Type B pancreatic cell (in vitro differentiated cells): Measurements from ENCODE around the gene TMED6. TPM values are rescaled to one million over a fixed set of nuclear protein-coding genes. Genes with fewer than 3 reads are reported as not detected.

Experiments
- DNase-seq: peaks from one replicate; pipeline ENCODE4 v3.0.0; 2021; ENCODE audit warnings: mixed read lengths; ENCODE audit not compliant: unreplicated experiment; ENCODE audit errors: extremely low spot score
- H3K27ac Mint-ChIP-seq: 2 replicates; pipeline ENCODE4 v1.8.0; 2021; ENCODE audit warnings: mild to moderate bottlenecking, mixed read lengths
- H3K27me3 Mint-ChIP-seq: 2 replicates; pipeline ENCODE4 v1.8.0; 2021; ENCODE audit warnings: mixed read lengths
- H3K36me3 Mint-ChIP-seq: 2 replicates; pipeline ENCODE4 v1.8.0; 2021; ENCODE audit warnings: mixed read lengths
- H3K4me1 Mint-ChIP-seq: one replicate; pipeline ENCODE4 v1.8.0; 2021; ENCODE audit warnings: mixed read lengths; ENCODE audit not compliant: unreplicated experiment
- H3K4me3 Mint-ChIP-seq: 2 replicates; pipeline ENCODE4 v1.8.0; 2021; ENCODE audit warnings: mild to moderate bottlenecking, mixed read lengths
- H3K9me3 Mint-ChIP-seq: 2 replicates; pipeline ENCODE4 v1.8.0; 2021; ENCODE audit warnings: mixed read lengths
- total RNA-seq: library from RNA; stranded (reverse); gene quantifications from 2 replicates; pipeline ENCODE4 v1.2.1, GENCODE V29; 2021; ENCODE audit warnings: low replicate concordance
- TF ChIP-seq, protein P1 (sequence below): fragments of 200-600 bp; sonication (generic); conservative IDR thresholded peaks from 2 replicates; pipeline ENCODE4 v1.5.0; 2021; ENCODE audit warnings: antibody characterized with exemption, mild to moderate bottlenecking

TMED6 gene
- total RNA-seq, 1 donor from 2014 or later = 5.3 TPM

DNA sequence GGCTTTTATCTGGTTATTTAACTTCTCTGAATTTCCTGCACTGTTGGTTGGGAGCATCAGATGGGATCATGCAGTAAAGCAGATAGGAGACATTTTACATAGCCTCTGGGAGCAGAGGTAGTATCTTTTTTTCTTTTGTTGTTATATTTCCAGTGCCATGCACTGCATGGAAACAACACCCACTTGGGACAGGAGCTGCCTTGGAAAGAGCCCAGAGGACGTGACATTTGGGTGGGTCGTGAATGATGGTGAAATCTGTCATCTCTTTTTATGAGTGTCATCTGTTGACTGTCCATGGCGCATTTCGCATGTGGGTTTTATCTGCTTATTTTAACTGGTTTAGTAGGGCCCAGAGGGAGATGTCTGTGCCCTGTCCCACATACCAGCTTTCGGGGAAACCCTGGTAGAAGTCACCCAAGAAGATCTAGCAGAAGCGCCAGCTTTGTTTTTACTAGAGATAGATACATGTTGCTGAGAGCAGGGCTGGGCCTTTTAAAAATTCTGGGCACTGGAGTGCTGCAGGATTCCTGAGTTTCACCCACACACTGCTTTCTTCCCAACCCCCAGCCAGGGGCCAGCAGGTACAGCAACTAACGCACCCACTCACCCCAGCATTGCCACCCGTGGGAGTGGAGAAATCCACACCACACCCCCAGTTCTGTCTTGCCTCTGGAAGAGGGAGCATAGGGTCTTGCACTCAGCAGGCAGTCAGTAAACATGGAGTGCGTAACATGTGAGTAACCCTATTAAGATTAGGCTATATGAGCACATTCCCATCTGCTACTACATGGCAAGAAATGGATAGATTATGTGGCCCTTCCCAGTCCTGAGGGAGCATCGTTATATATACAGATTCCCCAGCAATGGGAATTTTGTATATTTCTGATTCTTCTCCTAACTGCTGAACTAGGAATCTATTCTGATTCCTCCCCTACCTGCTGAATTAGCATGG, 42.6 kb upstream of the TMED6 start:
- TF ChIP-seq, protein P1, sequence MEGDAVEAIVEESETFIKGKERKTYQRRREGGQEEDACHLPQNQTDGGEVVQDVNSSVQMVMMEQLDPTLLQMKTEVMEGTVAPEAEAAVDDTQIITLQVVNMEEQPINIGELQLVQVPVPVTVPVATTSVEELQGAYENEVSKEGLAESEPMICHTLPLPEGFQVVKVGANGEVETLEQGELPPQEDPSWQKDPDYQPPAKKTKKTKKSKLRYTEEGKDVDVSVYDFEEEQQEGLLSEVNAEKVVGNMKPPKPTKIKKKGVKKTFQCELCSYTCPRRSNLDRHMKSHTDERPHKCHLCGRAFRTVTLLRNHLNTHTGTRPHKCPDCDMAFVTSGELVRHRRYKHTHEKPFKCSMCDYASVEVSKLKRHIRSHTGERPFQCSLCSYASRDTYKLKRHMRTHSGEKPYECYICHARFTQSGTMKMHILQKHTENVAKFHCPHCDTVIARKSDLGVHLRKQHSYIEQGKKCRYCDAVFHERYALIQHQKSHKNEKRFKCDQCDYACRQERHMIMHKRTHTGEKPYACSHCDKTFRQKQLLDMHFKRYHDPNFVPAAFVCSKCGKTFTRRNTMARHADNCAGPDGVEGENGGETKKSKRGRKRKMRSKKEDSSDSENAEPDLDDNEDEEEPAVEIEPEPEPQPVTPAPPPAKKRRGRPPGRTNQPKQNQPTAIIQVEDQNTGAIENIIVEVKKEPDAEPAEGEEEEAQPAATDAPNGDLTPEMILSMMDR = no peak

DNA sequence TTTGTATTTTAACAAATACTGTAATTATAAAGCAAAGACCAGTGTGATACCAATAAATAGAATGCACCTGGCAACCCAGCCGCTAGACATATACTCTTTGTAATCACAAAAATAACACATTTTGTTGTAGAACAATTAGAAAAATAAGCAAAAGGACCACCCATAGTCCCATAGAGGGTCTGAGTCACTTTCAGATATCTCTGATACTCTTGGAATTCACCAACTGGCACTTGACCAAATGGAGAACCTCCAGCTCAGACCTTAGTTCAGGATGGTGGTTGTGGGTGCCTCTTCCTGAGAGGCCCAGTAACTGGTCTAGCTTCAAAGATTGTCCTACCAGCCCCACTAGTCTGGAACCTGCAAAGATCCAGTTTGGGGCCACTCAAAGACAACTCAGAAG, 35.0 kb upstream of the TMED6 start:
- H3K9me3 Mint-ChIP-seq = no peaks in the 10 kb centered on the region
- H3K4me3 Mint-ChIP-seq = peak overlapping the region; percentile 95
- H3K4me1 Mint-ChIP-seq = peaks cover 11% of the 10 kb centered on the region
- no peaks in the 10 kb centered on the region for H3K27me3 Mint-ChIP-seq
- TF ChIP-seq, protein P1 = no peak
- H3K27ac Mint-ChIP-seq = no peak overlapping the region
- H3K36me3 Mint-ChIP-seq = peaks cover 13% of the 10 kb centered on the region
- DNase-seq = no peak

More for the DNA sequence above, 42.6 kb upstream of the TMED6 start:
- Mint-ChIP-seq H3K27ac (no peak overlapping the region), H3K27me3 (no peaks in the 10 kb centered on the region), H3K4me3 (no peak overlapping the region), H3K36me3 (no peaks in the 10 kb centered on the region), H3K9me3 (no peaks in the 10 kb centered on the region), H3K4me1 (peaks cover 21% of the 10 kb centered on the region)
- DNase-seq = no peak

DNA sequence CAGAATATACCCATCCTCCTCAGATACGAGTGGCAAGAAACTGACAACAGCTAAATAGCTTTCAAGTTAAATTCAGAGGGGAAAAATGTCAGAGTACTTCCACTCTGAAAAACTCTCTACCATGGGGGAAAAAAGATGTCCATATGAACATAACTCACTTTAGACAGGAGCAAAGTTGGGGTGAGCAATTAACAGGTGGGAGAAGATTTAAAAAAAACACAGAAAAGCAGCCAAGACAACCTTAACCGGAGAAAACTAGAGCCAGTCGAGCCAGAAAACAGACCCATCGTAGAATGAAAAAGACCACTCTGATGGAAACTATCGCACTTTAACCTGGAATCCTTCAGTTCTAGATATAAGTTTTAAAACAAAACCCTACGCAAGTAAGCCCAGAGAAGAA, 33.4 kb upstream of the TMED6 start:
- TF ChIP-seq, protein P1 = no peak
- Mint-ChIP-seq H3K4me3 (peak overlapping the region; percentile 95), H3K4me1 (peaks cover 11% of the 10 kb centered on the region), H3K9me3 (no peaks in the 10 kb centered on the region), H3K36me3 (peaks cover 13% of the 10 kb centered on the region), H3K27ac (peak overlapping the region; percentile 87), H3K27me3 (no peaks in the 10 kb centered on the region)
- DNase-seq = no peak

GRCh38 chr16:69382421-69382820, 30.8 kb upstream of the TMED6 start:
- H3K4me1 Mint-ChIP-seq = peaks cover 11% of the 10 kb centered on the region
- TF ChIP-seq, protein P1 = no peak
- H3K4me3 Mint-ChIP-seq = no peak overlapping the region
- no peak overlapping the region for H3K27ac Mint-ChIP-seq
- H3K9me3 Mint-ChIP-seq = no peaks in the 10 kb centered on the region
- peaks cover 27% of the 10 kb centered on the region for H3K36me3 Mint-ChIP-seq
- no peak for DNase-seq
- no peaks in the 10 kb centered on the region for H3K27me3 Mint-ChIP-seq

DNA sequence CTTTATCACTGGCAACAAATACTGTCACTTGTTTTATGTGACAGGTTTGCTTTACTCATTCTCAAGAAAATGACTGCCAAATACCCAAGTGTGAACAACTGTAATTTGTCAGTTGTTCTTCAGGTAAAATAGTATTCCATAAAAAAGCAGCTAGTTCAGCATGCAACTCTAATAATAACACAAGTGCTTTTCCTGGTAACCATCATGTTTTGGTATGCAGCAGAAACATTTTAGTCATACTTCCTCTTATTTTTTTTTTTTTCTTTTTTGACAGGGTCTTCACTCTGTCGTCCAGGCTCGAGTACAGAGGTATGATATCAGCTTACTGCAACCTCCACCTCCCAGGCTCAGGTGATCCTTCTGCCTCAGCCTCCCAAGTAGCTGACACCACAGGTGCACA, 29.6 kb upstream of the TMED6 start:
- Mint-ChIP-seq H3K27me3 (no peaks in the 10 kb centered on the region), H3K36me3 (peaks cover 29% of the 10 kb centered on the region), H3K9me3 (no peaks in the 10 kb centered on the region), H3K27ac (no peak overlapping the region), H3K4me3 (no peak overlapping the region), H3K4me1 (peaks cover 11% of the 10 kb centered on the region)
- DNase-seq = no peak
- TF ChIP-seq, protein P1 = no peak
